ENCODE measurements around the gene ECE1.

- TF ChIP-seq CTCF (conservative IDR thresholded peaks at IDR 0.05; ENCODE audit: low read length), result no peak
- no peak for TF ChIP-seq EZH2phosphoT487 (IDR thresholded peaks at IDR 0.05; ENCODE audit: borderline replicate concordance)
Measured at GRCh38 chr1:21176586-21177555, 113.4 kb downstream of the ECE1 start, which contains the start of gene EIF4G3.
